HTR-8/SVneo (cell line): ENCODE measurements around the gene TRIM44.
"Not testable (repeated sequence)": the region's sequence is repeated elsewhere in the genome, so short reads cannot be mapped to it uniquely, and the experiment has no call there.

Experiments
- DNase-seq: peaks from one replicate; pipeline ENCODE4 v3.0.0; 2011; ENCODE audit warnings: low spot score, mixed read lengths; ENCODE audit not compliant: insufficient read length
- FAIRE-seq: peaks from 2 replicates; lab custom pipeline; 2011; peaks lifted over from hg19 to GRCh38; lab: Jason Lieb, UNC

TRIM44 gene

GRCh38 chr11:35804451-35805040 is 142.0 kb downstream of the TRIM44 start:
- FAIRE-seq (no peak), DNase-seq (no peak)

GRCh38 chr11:35809561-35809960 is 147.0 kb downstream of the TRIM44 start:
- FAIRE-seq (no peak), DNase-seq (no peak)

- FAIRE-seq (no peak), DNase-seq (no peak)
Observed at GRCh38 chr11:35810045-35810645, 147.6 kb downstream of the TRIM44 start.

- FAIRE-seq: no peak
- DNase-seq: no peak
Observed at GRCh38 chr11:35811783-35812182, 149.2 kb downstream of the TRIM44 start.

- no peak for DNase-seq
- FAIRE-seq: no peak
Observed at GRCh38 chr11:35812828-35813227, 150.3 kb downstream of the TRIM44 start.

- no peak for DNase-seq
- no peak for FAIRE-seq
Observed at GRCh38 chr11:35814081-35814695, 151.6 kb downstream of the TRIM44 start.

GRCh38 chr11:35814720-35815305 is 152.2 kb downstream of the TRIM44 start:
- FAIRE-seq (no peak), DNase-seq (no peak)

GRCh38 chr11:35815556-35816315 is 153.2 kb downstream of the TRIM44 start:
- DNase-seq (no peak), FAIRE-seq (no peak)

- FAIRE-seq (no peak), DNase-seq (no peak)
Observed at GRCh38 chr11:35820614-35821013, 158.0 kb downstream of the TRIM44 start.

- DNase-seq (no peak), FAIRE-seq (no peak)
Observed at GRCh38 chr11:35822815-35823495, 160.4 kb downstream of the TRIM44 start.

- FAIRE-seq (no peak), DNase-seq (no peak)
Observed at GRCh38 chr11:35823742-35824298, 161.2 kb downstream of the TRIM44 start.

GRCh38 chr11:35825386-35825785 is 162.8 kb downstream of the TRIM44 start:
- FAIRE-seq: no peak
- no peak for DNase-seq

- DNase-seq: no peak
- FAIRE-seq: no peak
Observed at GRCh38 chr11:35826006-35826405, 163.4 kb downstream of the TRIM44 start.

- no peak for DNase-seq
- FAIRE-seq: no peak
Observed at GRCh38 chr11:35826949-35827348, 164.4 kb downstream of the TRIM44 start.

GRCh38 chr11:35836205-35836604 is 173.6 kb downstream of the TRIM44 start:
- DNase-seq (no peak), FAIRE-seq (no peak)

GRCh38 chr11:35838071-35838470 is 175.5 kb downstream of the TRIM44 start:
- FAIRE-seq (no peak), DNase-seq (no peak)

- FAIRE-seq, DNase-seq: not testable (repeated sequence)
Observed at GRCh38 chr11:35838697-35839367, 176.3 kb downstream of the TRIM44 start.

GRCh38 chr11:35839368-35840161 is 177.0 kb downstream of the TRIM44 start:
- no peak for FAIRE-seq
- no peak for DNase-seq

- no peak for FAIRE-seq
- no peak for DNase-seq
Observed at GRCh38 chr11:35841733-35842132, 179.2 kb downstream of the TRIM44 start.
